Fibroblast of peridontal ligament (primary cell): ENCODE data around the gene HOXC10.

ENCODE experiments used
- DNase-seq: peaks from one replicate; pipeline ENCODE4 v3.0.0-alpha.2; 2010; ENCODE audit errors: extremely low read depth

HOXC10 gene

GRCh38 chr12:53950789-53951576 is 34.0 kb upstream of the HOXC10 start:
- no peak for DNase-seq

- no peak for DNase-seq
Measured at GRCh38 chr12:53951577-53952334, 33.2 kb upstream of the HOXC10 start.

GRCh38 chr12:53952335-53952694 is 32.6 kb upstream of the HOXC10 start:
- DNase-seq = no peak

- DNase-seq = no peak
Measured at GRCh38 chr12:53952871-53953734, 31.8 kb upstream of the HOXC10 start.

GRCh38 chr12:53953831-53954693 is 30.9 kb upstream of the HOXC10 start:
- DNase-seq = no peak

GRCh38 chr12:53954694-53955035 is 30.3 kb upstream of the HOXC10 start, which contains the start of gene HOXC12:
TSS of gene HOXC12 (plus strand) at chr12:53954903. CDS start at chr12:53954930, 27 bp downstream.
- DNase-seq = no peak

- DNase-seq = no peak
Measured at GRCh38 chr12:53955036-53955775, 29.7 kb upstream of the HOXC10 start.

GRCh38 chr12:53955776-53956250 is 29.1 kb upstream of the HOXC10 start:
- no peak for DNase-seq

GRCh38 chr12:53956251-53956887 is 28.6 kb upstream of the HOXC10 start:
- no peak for DNase-seq

GRCh38 chr12:53956914-53957536 is 27.9 kb upstream of the HOXC10 start:
- DNase-seq = no peak

- DNase-seq = no peak
Measured at GRCh38 chr12:53958128-53958527, 26.8 kb upstream of the HOXC10 start.

GRCh38 chr12:53959314-53959713 is 25.6 kb upstream of the HOXC10 start:
- no peak for DNase-seq

GRCh38 chr12:53960187-53961024 is 24.5 kb upstream of the HOXC10 start:
- DNase-seq = no peak

GRCh38 chr12:53961025-53961761 is 23.8 kb upstream of the HOXC10 start:
- DNase-seq = no peak

GRCh38 chr12:53963005-53963404 is 21.9 kb upstream of the HOXC10 start:
- no peak for DNase-seq

- no peak for DNase-seq
Measured at GRCh38 chr12:53963434-53964314, 21.3 kb upstream of the HOXC10 start.

- DNase-seq = no peak
Measured at GRCh38 chr12:53964315-53964713, 20.6 kb upstream of the HOXC10 start.
